ENCODE measurements around the gene HCN2. TPM values are rescaled to one million over a fixed set of nuclear protein-coding genes. Genes with fewer than 3 reads are reported as not detected.
A peak's percentile ranks its signal among the peaks of the same experiment; 100 is the strongest.

Gene HCN2
- total and polyA plus RNA-seq, 10 of the 15 experiments (the other 5 are each of a cell fraction or from before 2014, with no cell fraction given) = 0.01 to 0.54 (median 0.08) TPM; not detected in 4

DNA sequence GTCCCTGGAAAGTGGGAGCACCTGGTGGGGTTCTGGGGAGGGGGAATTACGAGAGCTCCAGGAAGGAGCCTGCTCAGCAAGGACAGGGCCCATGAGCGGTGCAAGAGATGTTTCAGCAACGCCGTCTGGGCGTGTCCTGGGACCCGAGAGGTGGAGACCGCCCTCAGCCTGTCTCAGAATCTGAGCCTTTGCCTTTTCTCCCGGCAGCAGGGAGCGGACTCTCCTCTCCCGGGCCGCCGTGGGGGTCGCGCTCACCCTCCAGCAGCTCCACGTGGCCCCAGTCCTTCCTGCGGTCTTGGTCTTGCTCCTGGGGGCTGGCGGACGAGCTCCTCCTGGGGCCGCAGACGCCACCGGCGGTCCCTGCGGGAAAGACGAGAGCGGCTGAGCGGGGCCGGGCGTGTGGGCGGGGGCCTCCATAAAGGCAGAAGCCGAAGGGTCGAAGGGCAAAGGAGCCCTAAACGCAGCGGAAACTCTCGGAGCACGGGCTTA lies 42.9 kb downstream of the HCN2 start:
- in situ Hi-C loops (cut with MboI) = no loop called here
- no peaks in the 10 kb centered on the region for H4K20me1 ChIP-seq (ENCODE audit: control insufficient read depth, insufficient read depth)
- 2% methylated on average over 35 of the region's 35 CpGs for WGBS (ENCODE audit: insufficient coverage, insufficient replicate concordance, low lambda C conversion rate, missing lambda C conversion rate)
- POLR2A ChIA-PET = interaction anchor here (0.9 to 2.8 kb wide), 2 partner anchors 21 to 31 kb away, joined by 3 to 7 read pairs; partner anchors contain the start of gene RNF126
- H3K27ac ChIP-seq (ENCODE audit: control insufficient read depth, insufficient read depth) = peak overlapping the region; percentile 70; the same call in 1 of the 2 replicates
- peak overlapping the region; percentile 79 for H2AFZ ChIP-seq (ENCODE audit: control insufficient read depth, low read depth, low read length)
- DNase-seq (ENCODE audit: low read depth, low spot score) (no peak), ATAC-seq (peak; percentile 77), FAIRE-seq (no peak)
- no peak for TF ChIP-seq ZBED1 (IDR thresholded peaks at IDR 0.05; ENCODE audit: borderline replicate concordance)
- peak in 1 of 2 experiments; percentile 28; a peak in 1 of 3 replicates for TF ChIP-seq EGR1 (IDR thresholded peaks at IDR 0.05; ENCODE audit: borderline replicate concordance in 1 of 2, low read depth in 2 of 2, low read length in 2 of 2)
- TF ChIP-seq TCF7 (IDR thresholded peaks at IDR 0.05; ENCODE audit: borderline replicate concordance) = no peak
- peak; percentile 62; the same call in 1 of the 2 replicates for TF ChIP-seq POLR2A (IDR thresholded peaks at IDR 0.05; ENCODE audit: low read depth, low read length)
- SMC1A ChIA-PET (ENCODE audit: uncharacterized antibody, unreplicated experiment) = interaction anchor here (0.7 to 1.0 kb wide), 2 partner anchors 20 to 28 kb away, joined by 3 read pairs; no protein-coding TSS in a partner anchor
- no peaks in the 10 kb centered on the region; a peak in 2 of 4 replicates for H3K36me3 ChIP-seq (ENCODE audit: control insufficient read depth in 2 of 2, insufficient read depth in 2 of 2, low read length in 1 of 2)
- H3K4me1 ChIP-seq (ENCODE audit: control insufficient read depth, insufficient read depth, low read length) = peaks cover 23% of the 10 kb centered on the region
- peak overlapping the region; percentile 96 for H3K4me2 ChIP-seq (ENCODE audit: control insufficient read depth, insufficient read depth)
- H3K27me3 ChIP-seq (replicated peaks in 1 of 2; ENCODE audit: control insufficient read depth in 2 of 2, insufficient read depth in 2 of 2, low read length in 1 of 2) = no peaks in the 10 kb centered on the region
- no TSS peak for BruUV-seq (replicated peaks)
- H3K9me3 ChIP-seq (replicated peaks; ENCODE audit: control insufficient read depth, insufficient read depth, low read length) = no peaks in the 10 kb centered on the region
- H3K79me2 ChIP-seq (ENCODE audit: control insufficient read depth, insufficient read depth, low read length) = peaks cover 16% of the 10 kb centered on the region
- RAD21 ChIA-PET (ENCODE audit: unreplicated experiment) = interaction anchor here (0.8 kb wide), 1 partner anchor 58 kb away, joined by 4 read pairs; no protein-coding TSS in a partner anchor
- CTCF ChIA-PET = interaction anchor here (0.6 to 1.6 kb wide), 3 partner anchors 30 to 102 kb away, joined by 3 to 4 read pairs (median 3); partner anchors contain the start of gene RNF126
- intact Hi-C loops (cut with micrococcal nuclease; ENCODE audit: unreplicated experiment) = loop anchor here (5.0 kb wide), 1 partner anchor 60 kb away; the partner anchor contains the start of gene BSG
- peak overlapping the region; percentile 80 for H3K9ac ChIP-seq (ENCODE audit: control insufficient read depth, insufficient read depth, low read length)
- peak overlapping the region; percentile 79 for H3K4me3 ChIP-seq

DNA sequence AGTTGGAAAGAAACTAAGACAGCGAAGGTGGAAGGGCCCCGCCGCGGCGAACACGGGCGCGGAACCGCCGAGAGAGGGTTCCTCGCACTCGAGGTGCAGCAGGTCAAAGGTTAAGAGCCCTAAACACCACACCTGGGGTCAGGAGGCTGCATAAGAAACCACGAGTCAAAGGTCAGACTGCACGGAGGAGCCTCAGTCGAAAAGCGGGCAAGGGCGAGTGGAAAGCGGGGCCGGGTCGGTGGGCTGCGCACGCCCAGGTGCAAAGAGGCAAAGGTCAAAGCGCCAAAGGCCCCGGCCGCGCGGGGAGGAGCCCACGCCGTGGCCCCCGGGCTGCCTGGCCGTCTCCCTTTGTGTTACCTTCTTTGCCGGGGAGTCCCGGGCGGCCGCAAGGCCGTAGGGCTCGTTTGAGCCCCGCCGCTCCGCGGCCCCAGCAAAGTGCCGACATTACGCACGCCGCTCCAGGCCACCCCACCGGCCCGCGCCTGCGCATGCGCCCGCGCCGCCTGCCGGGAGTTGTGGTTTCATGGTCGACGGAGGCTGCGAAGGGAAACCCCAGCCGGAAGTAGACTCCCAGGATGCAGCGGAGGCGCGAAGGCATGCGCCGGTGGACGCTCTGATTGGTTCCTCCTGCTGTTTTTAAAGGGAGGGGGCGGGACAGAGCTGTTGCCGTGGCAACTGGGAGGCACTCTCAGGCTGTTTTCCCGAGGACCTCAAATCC lies 43.5 kb downstream of the HCN2 start, which contains the start of gene POLRMT:
POLRMT (minus strand) TSS at position 470 of the 718 bp plus-strand sequence; CDS start at position 445, 25 bp downstream.
- ChIA-PET SMC1A (ENCODE audit: uncharacterized antibody, unreplicated experiment) (interaction anchor here (0.8 to 1.0 kb wide), 2 partner anchors 21 to 125 kb away, joined by 3 read pairs; no protein-coding TSS in a partner anchor), POLR2A (interaction anchor here (1.0 to 2.8 kb wide), 3 partner anchors 22 to 260 kb away, joined by 3 to 7 read pairs (median 6); partner anchors contain the start of genes RNF126 and RNU6-9), CTCF (interaction anchor here (0.8 to 1.6 kb wide), 3 partner anchors 30 to 101 kb away, joined by 3 to 4 read pairs (median 3); partner anchors contain the start of gene RNF126), RAD21 (ENCODE audit: unreplicated experiment) (interaction anchor here (0.8 kb wide), 1 partner anchor 59 kb away, joined by 4 read pairs; no protein-coding TSS in a partner anchor)
- Histone ChIP-seq H3K4me2 (ENCODE audit: control insufficient read depth, insufficient read depth) (peak within 1 kb of the TSS; percentile 96), H3K4me3 (peak within 1 kb of the TSS; percentile 79), H3K79me2 (ENCODE audit: control insufficient read depth, insufficient read depth, low read length) (peaks cover 16% of the 10 kb centered on the region), H3K36me3 (ENCODE audit: control insufficient read depth in 2 of 2, insufficient read depth in 2 of 2, low read length in 1 of 2) (no peaks in the 10 kb centered on the region; a peak in 2 of 4 replicates), H2AFZ (ENCODE audit: control insufficient read depth, low read depth, low read length) (peak within 1 kb of the TSS; percentile 81), H3K4me1 (ENCODE audit: control insufficient read depth, insufficient read depth, low read length) (peaks cover 26% of the 10 kb centered on the region), H3K9ac (ENCODE audit: control insufficient read depth, insufficient read depth, low read length) (peak within 1 kb of the TSS; percentile 80), H3K27ac (ENCODE audit: control insufficient read depth, insufficient read depth) (peak within 1 kb of the TSS; percentile 70), H3K27me3 (replicated peaks in 1 of 2; ENCODE audit: control insufficient read depth in 2 of 2, insufficient read depth in 2 of 2, low read length in 1 of 2) (no peaks in the 10 kb centered on the region), H4K20me1 (ENCODE audit: control insufficient read depth, insufficient read depth) (no peaks in the 10 kb centered on the region), H3K9me3 (replicated peaks; ENCODE audit: control insufficient read depth, insufficient read depth, low read length) (no peaks in the 10 kb centered on the region)
- intact Hi-C loops (cut with micrococcal nuclease; ENCODE audit: unreplicated experiment) (loop anchor here (5.0 kb wide), 1 partner anchor 61 kb away; the partner anchor contains the start of gene BSG), in situ Hi-C loops (cut with MboI) (no loop called here)
- ATAC-seq (peak; percentile 89), FAIRE-seq (peak; percentile 93), DNase-seq (ENCODE audit: low read depth, low spot score) (peak; percentile 89)
- TSS peak; percentile 50 for BruUV-seq (replicated peaks)
- WGBS (ENCODE audit: insufficient coverage, insufficient replicate concordance, low lambda C conversion rate, missing lambda C conversion rate) = 1% methylated on average over 57 of the region's 67 CpGs
- TF ChIP-seq KDM1A (IDR thresholded peaks at IDR 0.05; ENCODE audit: borderline replicate concordance) (no peak), JUNB (IDR thresholded peaks at IDR 0.05) (no peak), JUND (IDR thresholded peaks at IDR 0.05; ENCODE audit: low read depth, low read length) (no peak), KLF5 (IDR thresholded peaks at IDR 0.05; ENCODE audit: partially characterized antibody) (peak; percentile 47), SIX5 (IDR thresholded peaks at IDR 0.05; ENCODE audit: low read depth, low read length, severe bottlenecking) (peak; percentile 76), DPF2 (IDR thresholded peaks at IDR 0.05) (no peak; the same call in 1 of the 2 replicates), MEF2B (IDR thresholded peaks at IDR 0.05; ENCODE audit: partially characterized antibody, poor library complexity, severe bottlenecking) (peak; percentile 55), ZNF24 (IDR thresholded peaks at IDR 0.05) (no peak)
- TF ChIP-seq, protein P1, sequence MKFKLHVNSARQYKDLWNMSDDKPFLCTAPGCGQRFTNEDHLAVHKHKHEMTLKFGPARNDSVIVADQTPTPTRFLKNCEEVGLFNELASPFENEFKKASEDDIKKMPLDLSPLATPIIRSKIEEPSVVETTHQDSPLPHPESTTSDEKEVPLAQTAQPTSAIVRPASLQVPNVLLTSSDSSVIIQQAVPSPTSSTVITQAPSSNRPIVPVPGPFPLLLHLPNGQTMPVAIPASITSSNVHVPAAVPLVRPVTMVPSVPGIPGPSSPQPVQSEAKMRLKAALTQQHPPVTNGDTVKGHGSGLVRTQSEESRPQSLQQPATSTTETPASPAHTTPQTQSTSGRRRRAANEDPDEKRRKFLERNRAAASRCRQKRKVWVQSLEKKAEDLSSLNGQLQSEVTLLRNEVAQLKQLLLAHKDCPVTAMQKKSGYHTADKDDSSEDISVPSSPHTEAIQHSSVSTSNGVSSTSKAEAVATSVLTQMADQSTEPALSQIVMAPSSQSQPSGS (IDR thresholded peaks at IDR 0.05; ENCODE audit: low read length) = no peak
- TF ChIP-seq, protein P2, sequence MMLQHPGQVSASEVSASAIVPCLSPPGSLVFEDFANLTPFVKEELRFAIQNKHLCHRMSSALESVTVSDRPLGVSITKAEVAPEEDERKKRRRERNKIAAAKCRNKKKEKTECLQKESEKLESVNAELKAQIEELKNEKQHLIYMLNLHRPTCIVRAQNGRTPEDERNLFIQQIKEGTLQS (IDR thresholded peaks at IDR 0.05; ENCODE audit: borderline replicate concordance, extremely low read depth, low read depth, low read length) = no peak; the same call in 1 of the 2 replicates
